ENCODE results near the gene RYR1.
"Not testable (repeated sequence)": the region's sequence is repeated elsewhere in the genome, so short reads cannot be mapped to it uniquely, and the experiment has no call there.

Gene RYR1

GRCh38 chr19:38597075-38597474, 163.6 kb downstream of the RYR1 start:
- Histone ChIP-seq H3K27ac (ENCODE audit: low read depth, low read length) (no peak overlapping the region), H3K4me3 (ENCODE audit: low read length) (no peak overlapping the region), H3K9me3 (ENCODE audit: control insufficient read depth, insufficient read depth, low read length) (no peaks in the 10 kb centered on the region), H3K9me2 (replicated peaks; ENCODE audit: control insufficient read depth, low read length) (no peaks in the 10 kb centered on the region), H4K20me1 (ENCODE audit: control insufficient read depth, insufficient read depth, low read depth, low read length) (no peaks in the 10 kb centered on the region), H3K4me2 (ENCODE audit: low read length) (no peak overlapping the region), H3K27me3 (ENCODE audit: control insufficient read depth, low read length) (no peaks in the 10 kb centered on the region), H3K79me2 (ENCODE audit: control insufficient read depth, low read length) (no peaks in the 10 kb centered on the region), H3K36me3 (ENCODE audit: control insufficient read depth, low read length) (peaks cover 46% of the 10 kb centered on the region), H3K4me1 (ENCODE audit: control insufficient read depth, low read length) (no peaks in the 10 kb centered on the region), H3F3A (ENCODE audit: control insufficient read depth, insufficient read depth) (no peaks in the 10 kb centered on the region)
- TF ChIP-seq, protein P1, sequence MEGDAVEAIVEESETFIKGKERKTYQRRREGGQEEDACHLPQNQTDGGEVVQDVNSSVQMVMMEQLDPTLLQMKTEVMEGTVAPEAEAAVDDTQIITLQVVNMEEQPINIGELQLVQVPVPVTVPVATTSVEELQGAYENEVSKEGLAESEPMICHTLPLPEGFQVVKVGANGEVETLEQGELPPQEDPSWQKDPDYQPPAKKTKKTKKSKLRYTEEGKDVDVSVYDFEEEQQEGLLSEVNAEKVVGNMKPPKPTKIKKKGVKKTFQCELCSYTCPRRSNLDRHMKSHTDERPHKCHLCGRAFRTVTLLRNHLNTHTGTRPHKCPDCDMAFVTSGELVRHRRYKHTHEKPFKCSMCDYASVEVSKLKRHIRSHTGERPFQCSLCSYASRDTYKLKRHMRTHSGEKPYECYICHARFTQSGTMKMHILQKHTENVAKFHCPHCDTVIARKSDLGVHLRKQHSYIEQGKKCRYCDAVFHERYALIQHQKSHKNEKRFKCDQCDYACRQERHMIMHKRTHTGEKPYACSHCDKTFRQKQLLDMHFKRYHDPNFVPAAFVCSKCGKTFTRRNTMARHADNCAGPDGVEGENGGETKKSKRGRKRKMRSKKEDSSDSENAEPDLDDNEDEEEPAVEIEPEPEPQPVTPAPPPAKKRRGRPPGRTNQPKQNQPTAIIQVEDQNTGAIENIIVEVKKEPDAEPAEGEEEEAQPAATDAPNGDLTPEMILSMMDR (IDR thresholded peaks at IDR 0.05; ENCODE audit: low read depth, low read length, poor library complexity, severe bottlenecking) = no peak
- no peak for TF ChIP-seq EZH2phosphoT487 (IDR thresholded peaks at IDR 0.05; ENCODE audit: borderline replicate concordance, low read length)

DNA sequence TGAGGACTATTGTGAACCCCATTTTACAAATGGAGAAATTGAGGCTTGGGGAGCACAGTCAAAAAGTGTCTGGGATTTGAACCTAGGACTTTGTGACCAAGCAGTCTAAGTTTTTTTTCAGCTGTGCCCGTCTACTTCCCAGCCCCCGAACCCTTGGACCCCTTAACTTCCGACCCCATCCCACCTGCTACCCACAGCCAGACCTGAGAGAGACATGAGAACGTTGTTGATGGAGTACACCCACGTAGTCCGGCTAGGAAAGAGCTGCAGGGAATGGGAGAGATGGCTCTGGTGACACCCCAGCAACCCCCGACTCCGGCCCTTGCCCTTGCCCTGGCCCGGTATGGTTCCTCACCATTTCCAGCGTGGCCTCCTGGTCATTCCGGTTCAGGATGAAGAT, 166.2 kb downstream of the RYR1 start:
- H3K27me3 ChIP-seq (ENCODE audit: control insufficient read depth, low read length) = no peaks in the 10 kb centered on the region
- H3K9me2 ChIP-seq (replicated peaks; ENCODE audit: control insufficient read depth, low read length) = no peaks in the 10 kb centered on the region
- H3F3A ChIP-seq (ENCODE audit: control insufficient read depth, insufficient read depth) = peaks cover 3% of the 10 kb centered on the region; the same call in 1 of the 2 replicates
- no peaks in the 10 kb centered on the region for H4K20me1 ChIP-seq (ENCODE audit: control insufficient read depth, insufficient read depth, low read depth, low read length)
- no peak overlapping the region for H3K27ac ChIP-seq (ENCODE audit: low read depth, low read length)
- H3K4me1 ChIP-seq (ENCODE audit: control insufficient read depth, low read length) = no peaks in the 10 kb centered on the region
- H3K36me3 ChIP-seq (ENCODE audit: control insufficient read depth, low read length) = peaks cover 34% of the 10 kb centered on the region
- H3K4me3 ChIP-seq (ENCODE audit: low read length) = no peak overlapping the region
- TF ChIP-seq, protein P1 (IDR thresholded peaks at IDR 0.05; ENCODE audit: low read depth, low read length, poor library complexity, severe bottlenecking) = no peak
- no peak for TF ChIP-seq EZH2phosphoT487 (IDR thresholded peaks at IDR 0.05; ENCODE audit: borderline replicate concordance, low read length)
- no peak overlapping the region for H3K4me2 ChIP-seq (ENCODE audit: low read length)
- H3K9me3 ChIP-seq (ENCODE audit: control insufficient read depth, insufficient read depth, low read length) = no peaks in the 10 kb centered on the region
- H3K79me2 ChIP-seq (ENCODE audit: control insufficient read depth, low read length) = no peaks in the 10 kb centered on the region

- H3K36me3 ChIP-seq (ENCODE audit: control insufficient read depth, low read length) = peaks cover 32% of the 10 kb centered on the region
- H4K20me1 ChIP-seq (ENCODE audit: control insufficient read depth, insufficient read depth, low read depth, low read length); H3K9me3 ChIP-seq (ENCODE audit: control insufficient read depth, insufficient read depth, low read length); H3K4me3 ChIP-seq (ENCODE audit: low read length); H3K27ac ChIP-seq (ENCODE audit: low read depth, low read length); H3K4me1 ChIP-seq (ENCODE audit: control insufficient read depth, low read length); H3K9me2 ChIP-seq (replicated peaks; ENCODE audit: control insufficient read depth, low read length); H3K4me2 ChIP-seq (ENCODE audit: low read length); H3F3A ChIP-seq (ENCODE audit: control insufficient read depth, insufficient read depth); H3K79me2 ChIP-seq (ENCODE audit: control insufficient read depth, low read length); H3K27me3 ChIP-seq (ENCODE audit: control insufficient read depth, low read length): not testable (repeated sequence)
These were observed 169.4 kb downstream of the RYR1 start for GRCh38 chr19:38602856-38603255.

GRCh38 chr19:38606131-38606530, 172.6 kb downstream of the RYR1 start:
- Histone ChIP-seq H3K27ac (ENCODE audit: low read depth, low read length) (no peak overlapping the region), H4K20me1 (ENCODE audit: control insufficient read depth, insufficient read depth, low read depth, low read length) (no peaks in the 10 kb centered on the region), H3K4me2 (ENCODE audit: low read length) (no peak overlapping the region), H3K4me1 (ENCODE audit: control insufficient read depth, low read length) (no peaks in the 10 kb centered on the region), H3K4me3 (ENCODE audit: low read length) (no peak overlapping the region), H3K9me3 (ENCODE audit: control insufficient read depth, insufficient read depth, low read length) (no peaks in the 10 kb centered on the region), H3F3A (ENCODE audit: control insufficient read depth, insufficient read depth) (peaks cover 3% of the 10 kb centered on the region; the same call in 1 of the 2 replicates), H3K9me2 (replicated peaks; ENCODE audit: control insufficient read depth, low read length) (no peaks in the 10 kb centered on the region), H3K27me3 (ENCODE audit: control insufficient read depth, low read length) (no peaks in the 10 kb centered on the region), H3K79me2 (ENCODE audit: control insufficient read depth, low read length) (no peaks in the 10 kb centered on the region), H3K36me3 (ENCODE audit: control insufficient read depth, low read length) (peaks cover 40% of the 10 kb centered on the region)
- no peak for TF ChIP-seq EZH2phosphoT487 (IDR thresholded peaks at IDR 0.05; ENCODE audit: borderline replicate concordance, low read length)
- TF ChIP-seq, protein P1 (IDR thresholded peaks at IDR 0.05; ENCODE audit: low read depth, low read length, poor library complexity, severe bottlenecking) = no peak
